HG03342 (cell line): ENCODE data around the gene PREX1.

Source experiments
- ATAC-seq: cut with Tn5 transposase; IDR thresholded peaks from one replicate; pipeline ENCODE4 v1.9.1; 2021; ENCODE audit warnings: mild to moderate bottlenecking, moderate library complexity; ENCODE audit not compliant: unreplicated experiment

Gene PREX1

GRCh38 chr20:48705240-48706115 lies 122.3 kb downstream of the PREX1 start:
- ATAC-seq: no peak

- no peak for ATAC-seq
Observed at GRCh38 chr20:48704761-48705160, 123.0 kb downstream of the PREX1 start.

GRCh38 chr20:48703511-48704219 lies 124.1 kb downstream of the PREX1 start:
- ATAC-seq: no peak

GRCh38 chr20:48703107-48703506 lies 124.7 kb downstream of the PREX1 start:
- ATAC-seq: no peak

- ATAC-seq: no peak
Observed at GRCh38 chr20:48702455-48702913, 125.3 kb downstream of the PREX1 start.

GRCh38 chr20:48701702-48702101 lies 126.1 kb downstream of the PREX1 start:
- ATAC-seq: no peak

- no peak for ATAC-seq
Observed at GRCh38 chr20:48698507-48699267, 129.1 kb downstream of the PREX1 start.

- no peak for ATAC-seq
Observed at GRCh38 chr20:48697845-48698491, 129.8 kb downstream of the PREX1 start.

- no peak for ATAC-seq
Observed at GRCh38 chr20:48696671-48697070, 131.1 kb downstream of the PREX1 start.

- no peak for ATAC-seq
Observed at GRCh38 chr20:48695738-48696137, 132.1 kb downstream of the PREX1 start.

- no peak for ATAC-seq
Observed at GRCh38 chr20:48695255-48695654, 132.5 kb downstream of the PREX1 start.

GRCh38 chr20:48694381-48694865 lies 133.4 kb downstream of the PREX1 start:
- ATAC-seq: no peak

GRCh38 chr20:48691523-48691922 lies 136.3 kb downstream of the PREX1 start:
- ATAC-seq: no peak

- no peak for ATAC-seq
Observed at GRCh38 chr20:48690888-48691287, 136.9 kb downstream of the PREX1 start.

- no peak for ATAC-seq
Observed at GRCh38 chr20:48689874-48690571, 137.8 kb downstream of the PREX1 start.

- ATAC-seq: no peak
Observed at GRCh38 chr20:48689388-48689787, 138.4 kb downstream of the PREX1 start.

- ATAC-seq: no peak
Observed at GRCh38 chr20:48688579-48688978, 139.2 kb downstream of the PREX1 start.

GRCh38 chr20:48687117-48687800 lies 140.5 kb downstream of the PREX1 start:
- no peak for ATAC-seq
